Lung microvascular endothelial cell (primary cell): ENCODE results near the gene KRTAP4-8. TPM values are rescaled to one million over a fixed set of nuclear protein-coding genes. Genes with fewer than 3 reads are reported as not detected.
A peak's percentile ranks its signal among the peaks of the same experiment; 100 is the strongest.
"Not testable (repeated sequence)": the region's sequence is repeated elsewhere in the genome, so short reads cannot be mapped to it uniquely, and the experiment has no call there.

Experiments used
- DNase-seq, 2 donors: peaks; one replicate each; pipeline versions ENCODE4 v3.0.0 to v3.0.0-alpha.2; 2010; ENCODE audit warnings: low read depth in 2 of 2
- total RNA-seq: library from RNA; depleted of rRNA; stranded (reverse); fragments of >200 nt; gene quantifications from 2 replicates; pipeline ENCODE4 v1.2.1, GENCODE V29; 2014

KRTAP4-8 gene
- total RNA-seq, 1 donor from 2014 or later: not detected

DNA sequence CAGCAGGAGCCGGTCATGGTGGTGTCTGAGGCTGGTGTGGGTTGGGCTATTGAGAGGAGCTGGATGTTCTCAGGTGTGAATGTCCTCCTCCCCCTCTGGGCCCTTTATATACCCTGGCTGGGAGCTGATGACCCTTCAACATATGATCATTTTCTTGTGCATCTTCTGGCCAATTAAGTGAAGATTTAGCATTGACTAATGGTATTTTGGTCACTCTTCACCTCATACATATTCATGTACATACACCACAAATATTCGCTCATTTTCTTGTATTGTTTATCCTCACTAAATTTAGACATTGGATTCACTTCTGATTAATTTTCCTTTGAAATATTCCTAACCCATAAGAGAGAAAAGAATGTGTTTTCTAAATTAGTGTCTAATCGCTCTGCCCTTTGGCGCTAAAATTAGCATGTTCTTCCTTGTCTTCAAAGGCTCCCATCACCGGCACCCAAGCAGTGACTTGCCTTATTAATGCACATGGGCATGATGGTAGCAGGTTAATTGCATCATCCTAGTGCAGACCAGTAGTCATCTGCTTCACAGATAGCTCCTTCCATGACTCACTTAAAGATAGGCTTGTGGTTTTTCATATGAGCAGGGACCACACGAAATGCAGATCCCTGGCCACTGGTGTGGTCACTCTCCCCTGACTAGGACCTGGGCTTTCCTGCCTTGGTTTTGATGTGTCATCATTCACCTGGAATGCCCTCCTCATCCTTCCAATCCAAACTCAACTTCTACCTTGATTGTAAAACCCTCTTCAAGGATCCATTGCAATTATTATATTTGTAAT lies 31.9 kb downstream of the KRTAP4-8 start, which contains the start of gene KRTAP2-4:
Gene KRTAP2-4 (minus strand): TSS at position 51 of the 796 bp plus-strand sequence. CDS start 34 bp downstream, at position 17.
- DNase-seq: no peak

DNA sequence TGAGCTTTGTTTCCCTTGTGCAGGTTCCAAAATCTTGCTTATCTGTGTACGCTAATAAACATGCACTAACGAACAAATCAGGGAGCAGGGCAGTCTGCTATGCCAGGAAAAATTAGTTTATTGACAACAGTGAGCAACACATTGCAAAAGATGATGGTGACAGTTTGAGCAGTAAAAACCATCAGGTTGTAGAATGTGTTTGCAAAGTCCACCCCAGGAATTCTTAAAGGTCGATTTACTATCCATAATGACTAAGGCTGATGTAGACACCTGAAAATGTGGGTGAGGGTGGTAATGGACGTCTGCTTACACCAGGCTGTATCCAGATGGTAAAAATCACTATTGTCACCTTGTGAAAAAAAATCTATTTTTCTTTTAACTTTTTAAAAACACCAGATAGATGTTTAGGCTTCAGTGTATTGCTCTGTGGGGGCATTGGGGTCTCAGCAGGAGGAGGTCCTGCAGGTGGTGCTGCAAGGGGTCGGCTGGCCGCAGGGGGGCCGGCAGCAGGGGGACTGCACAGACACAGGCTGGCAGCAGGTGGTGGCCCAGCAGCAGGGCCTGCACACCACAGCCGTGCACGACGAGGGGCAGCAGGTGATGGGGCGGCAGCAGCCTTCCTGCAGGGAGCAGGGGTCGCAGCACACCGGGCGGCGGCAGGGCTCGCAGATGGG lies 32.8 kb downstream of the KRTAP4-8 start:
- not testable (repeated sequence) for DNase-seq

DNA sequence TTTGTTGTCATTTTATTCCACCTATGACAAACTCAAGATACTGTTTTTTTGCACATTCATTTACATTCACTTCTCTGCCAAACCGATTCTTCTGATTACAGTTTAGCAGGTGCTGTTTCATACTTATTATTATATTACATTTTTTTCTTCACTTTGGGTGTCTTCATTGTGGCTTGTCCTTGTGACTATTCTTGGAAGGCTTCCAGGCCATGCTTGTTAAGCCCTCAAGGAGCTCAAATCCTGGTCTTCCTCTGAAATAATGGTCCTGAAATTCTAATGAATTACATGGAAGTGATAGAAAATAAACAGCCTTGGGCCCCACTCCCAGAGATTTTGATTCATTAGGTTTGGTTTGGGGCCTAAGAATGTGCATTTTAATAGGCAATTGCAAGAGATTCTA lies 33.6 kb downstream of the KRTAP4-8 start:
- DNase-seq: no peak

DNA sequence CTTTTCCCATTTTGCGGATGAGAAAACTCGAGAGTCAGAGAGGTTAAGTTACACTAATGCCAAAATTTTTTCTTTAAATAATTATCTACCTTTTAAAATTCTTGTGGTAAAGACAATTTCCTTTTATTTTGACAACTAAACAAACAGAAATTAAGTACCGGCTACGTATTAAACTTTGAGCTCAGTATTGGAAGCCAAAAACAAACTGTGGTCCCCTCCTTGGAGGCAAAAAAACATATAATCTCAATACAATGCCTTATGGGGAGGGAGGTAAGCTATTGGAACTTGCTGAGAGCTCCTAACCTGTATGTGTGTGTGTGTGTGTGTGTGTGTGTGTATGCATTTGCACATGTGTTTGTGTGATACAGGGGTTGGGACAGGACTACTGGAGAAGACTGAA lies 34.5 kb downstream of the KRTAP4-8 start:
- DNase-seq: no peak

DNA sequence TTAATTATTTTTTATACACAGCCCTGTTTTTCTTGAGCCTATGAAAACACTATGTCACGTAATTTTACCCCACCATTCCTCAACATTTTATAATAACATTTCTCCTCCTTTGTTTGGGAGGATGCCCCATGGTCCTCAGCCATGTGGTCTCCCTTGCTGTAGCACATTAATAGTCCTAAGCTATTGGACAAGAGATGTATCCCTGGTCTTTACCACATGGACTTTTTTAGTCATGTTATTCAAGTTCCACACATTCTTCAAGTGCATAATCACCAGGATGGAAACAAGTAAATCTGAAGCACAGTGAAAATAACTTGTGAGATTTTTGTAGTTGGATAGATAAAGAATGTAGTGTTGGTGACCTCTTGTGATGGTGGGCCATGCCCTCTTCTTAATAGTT lies 36.0 kb downstream of the KRTAP4-8 start:
- no peak for DNase-seq

DNA sequence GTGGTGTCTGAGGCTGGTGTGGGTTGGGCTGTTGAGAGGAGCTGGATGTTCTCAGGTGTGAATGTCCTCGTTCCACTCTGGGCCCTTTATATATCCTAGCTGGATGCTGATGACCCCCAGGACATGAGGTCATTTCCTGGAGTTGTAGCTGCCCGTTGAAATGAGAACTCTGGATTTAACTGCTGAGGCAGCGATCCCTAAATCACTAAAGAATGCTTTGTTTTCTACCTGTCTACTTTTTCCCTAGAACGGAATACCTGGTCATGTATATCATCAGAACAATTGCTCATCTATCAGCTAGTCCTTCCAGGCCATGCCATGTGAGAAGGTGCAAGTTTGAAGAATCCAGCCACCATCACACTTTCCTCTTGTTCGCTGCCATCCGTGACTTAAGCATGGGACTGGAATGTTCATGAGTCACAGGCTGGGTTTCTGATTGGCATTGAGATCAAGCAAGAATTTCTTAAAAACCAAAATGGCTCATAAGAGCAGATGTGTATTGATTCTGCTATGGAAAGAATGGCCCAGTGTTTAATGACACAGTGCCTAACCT lies 37.8 kb downstream of the KRTAP4-8 start, which contains the start of gene KRTAP2-3:
Gene KRTAP2-3 (minus strand): TSS at position 63 of the 553 bp plus-strand sequence. CDS start 64 bp downstream, outside the sequence.
- peak in 1 of 2 donors; percentile 12 for DNase-seq

DNA sequence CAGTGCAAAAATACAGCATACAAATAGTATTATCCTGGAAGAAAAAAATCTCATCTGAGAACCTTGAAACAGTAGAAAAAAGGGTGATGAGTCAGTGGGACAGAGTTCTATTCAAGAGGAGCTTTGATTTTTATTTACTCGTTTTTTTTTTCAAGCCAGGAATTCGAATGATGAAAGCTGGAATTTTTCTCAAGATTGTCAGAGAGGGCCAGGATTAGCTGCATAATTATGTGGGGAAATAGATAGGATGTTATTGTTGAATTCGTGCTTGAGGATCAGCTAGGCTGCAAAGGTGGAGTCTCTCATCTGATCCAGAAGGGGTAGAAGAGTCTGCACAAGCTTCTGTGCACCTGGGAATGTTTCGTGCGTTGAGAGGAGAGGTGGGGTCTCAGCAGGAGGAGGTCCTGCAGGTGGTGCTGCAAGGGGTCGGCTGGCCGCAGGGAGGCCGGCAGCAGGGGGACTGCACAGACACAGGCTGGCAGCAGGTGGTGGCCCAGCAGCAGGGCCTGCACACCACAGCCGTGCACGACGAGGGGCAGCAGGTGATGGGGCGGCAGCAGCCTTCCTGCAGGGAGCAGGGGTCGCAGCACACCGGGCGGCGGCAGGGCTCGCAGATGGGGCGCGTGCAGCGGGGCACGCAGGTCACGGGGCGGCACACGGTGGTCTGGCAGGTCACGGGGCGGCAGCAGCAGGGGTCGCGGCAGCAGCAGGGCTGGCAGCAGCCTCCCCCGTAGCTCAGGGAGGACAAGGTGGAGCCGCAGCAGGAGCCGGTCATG lies 38.5 kb downstream of the KRTAP4-8 start:
- DNase-seq: not testable (repeated sequence)

DNA sequence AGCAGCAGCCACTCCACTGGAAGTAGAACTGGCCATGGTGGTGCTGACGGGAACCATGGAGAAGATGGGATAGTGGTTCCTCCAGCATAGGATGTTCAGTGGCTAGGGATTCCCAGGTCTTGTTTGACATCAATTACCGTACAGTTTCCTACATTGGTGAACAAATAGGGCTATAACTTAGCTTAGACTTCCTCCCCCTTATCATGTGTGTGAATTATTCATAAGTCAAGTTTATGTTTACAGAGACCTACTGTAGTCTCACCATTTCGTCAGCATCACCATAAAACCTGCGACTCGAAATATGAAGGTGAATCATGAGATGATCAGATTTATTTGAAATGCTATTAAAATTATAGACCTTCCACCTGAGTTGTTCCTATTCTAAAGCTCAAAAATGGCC lies 39.2 kb downstream of the KRTAP4-8 start:
- no peak for DNase-seq

DNA sequence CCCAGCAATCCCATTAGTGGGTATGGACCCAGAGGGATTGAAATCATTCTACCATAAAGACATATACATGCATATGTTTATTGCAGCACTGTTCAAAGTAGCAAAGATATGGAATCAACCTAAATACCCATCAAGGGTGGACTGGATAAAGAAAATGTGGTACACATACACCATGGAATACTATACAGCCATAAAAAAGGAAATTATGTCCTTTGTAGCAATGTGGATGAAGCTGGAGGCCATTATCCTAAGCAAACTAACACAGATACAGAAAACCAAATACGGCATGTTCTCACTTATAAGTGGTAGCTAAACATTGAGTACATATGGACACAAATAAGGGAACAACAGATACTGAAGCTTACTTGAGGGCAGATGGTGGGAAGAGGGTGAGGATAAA lies 40.4 kb downstream of the KRTAP4-8 start:
- no peak for DNase-seq

DNA sequence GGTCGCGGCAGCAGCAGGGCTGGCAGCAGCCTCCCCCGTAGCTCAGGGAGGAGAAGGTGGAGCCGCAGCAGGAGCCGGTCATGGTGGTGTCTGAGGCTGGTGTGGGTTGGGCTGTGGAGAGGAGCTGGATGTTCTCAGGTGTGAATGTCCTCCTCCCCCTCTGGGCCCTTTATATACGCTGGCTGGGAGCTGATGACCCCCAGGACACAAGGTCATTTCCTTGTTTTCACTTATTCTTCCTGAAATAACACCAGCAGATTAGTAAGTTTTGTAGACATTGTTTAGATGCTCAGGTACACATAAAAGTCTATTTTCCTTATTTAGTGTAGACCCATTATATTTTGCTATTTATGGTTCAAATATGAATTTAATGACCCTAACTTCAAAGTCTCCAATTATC lies 42.8 kb downstream of the KRTAP4-8 start, which contains the start of gene KRTAP2-2:
Gene KRTAP2-2 (minus strand): TSS at position 101 of the 400 bp plus-strand sequence. CDS start 19 bp downstream, at position 82.
- DNase-seq: not testable (repeated sequence)

DNA sequence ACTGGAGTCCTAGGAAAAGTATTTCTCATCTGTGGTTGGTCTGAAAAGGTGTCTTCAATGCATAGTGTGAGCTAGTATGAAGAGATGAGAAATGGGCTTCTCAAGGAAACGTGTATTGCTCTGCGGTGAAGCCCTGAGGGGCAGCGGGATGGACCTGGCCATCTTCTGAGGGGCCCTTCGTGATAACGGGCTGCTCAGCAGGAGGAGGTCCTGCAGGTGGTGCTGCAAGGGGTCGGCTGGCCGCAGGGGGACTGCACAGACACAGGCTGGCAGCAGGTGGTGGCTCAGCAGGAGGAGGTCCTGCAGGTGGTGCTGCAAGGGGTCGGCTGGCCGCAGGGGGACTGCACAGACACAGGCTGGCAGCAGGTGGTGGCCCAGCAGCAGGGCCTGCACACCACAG lies 43.4 kb downstream of the KRTAP4-8 start:
- not testable (repeated sequence) for DNase-seq

DNA sequence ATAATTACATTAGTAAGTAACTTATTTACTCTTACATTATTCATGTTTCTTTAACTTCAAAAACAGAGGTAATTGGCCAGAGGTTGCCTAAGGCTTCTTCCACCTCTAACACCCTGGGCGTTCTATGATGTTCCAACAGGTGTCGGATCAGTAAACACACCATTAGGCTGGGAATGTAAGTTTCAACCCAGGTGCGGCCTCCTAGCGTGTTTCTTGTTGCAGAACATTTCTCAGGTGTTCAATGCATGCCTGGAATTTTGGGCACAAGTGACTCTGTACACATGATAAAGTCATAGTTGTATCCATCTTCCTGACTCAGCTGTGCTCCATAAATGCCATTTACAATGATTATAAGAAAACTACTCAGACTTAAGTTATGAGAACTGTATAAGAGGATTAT lies 43.9 kb downstream of the KRTAP4-8 start:
- no peak for DNase-seq

DNA sequence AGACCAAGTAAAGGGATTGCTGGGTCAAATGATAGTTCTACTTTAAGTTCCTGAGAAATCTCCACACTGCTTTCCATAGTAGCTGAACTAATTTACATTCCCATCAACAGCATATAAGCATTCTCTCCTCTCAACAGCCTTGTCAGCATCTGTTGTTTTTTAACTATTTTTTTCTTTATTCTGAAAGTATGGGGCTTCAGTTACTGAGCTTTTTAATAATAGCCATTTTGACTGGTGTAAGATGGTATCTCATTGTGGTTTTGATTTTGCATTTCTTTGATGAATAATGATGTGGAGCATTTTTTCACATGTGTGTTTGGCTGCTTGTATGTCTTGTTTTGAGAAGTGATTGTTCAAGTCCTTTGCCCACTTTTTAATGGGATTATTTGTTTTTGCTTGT lies 45.4 kb downstream of the KRTAP4-8 start:
- DNase-seq: no peak

DNA sequence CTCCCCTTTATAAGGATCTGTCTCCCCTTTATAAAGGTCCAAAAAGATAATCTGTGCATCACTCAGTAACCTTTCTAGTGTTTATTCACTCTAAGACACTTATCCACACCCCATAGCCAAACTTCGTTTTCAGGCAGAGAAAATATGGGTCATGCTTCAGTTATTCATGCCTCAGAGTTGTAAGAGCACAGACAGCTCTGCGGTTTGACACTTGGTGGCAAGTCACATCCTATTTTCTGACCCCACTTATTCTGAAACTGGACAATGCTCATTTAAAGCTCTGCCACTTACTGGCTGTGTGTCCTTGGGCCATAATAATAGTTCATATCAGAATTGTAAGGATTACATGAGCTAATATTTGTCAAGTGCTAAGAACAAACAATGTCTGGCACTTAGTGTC lies 48.8 kb downstream of the KRTAP4-8 start:
- peak in 1 of 2 donors; percentile 28 for DNase-seq

DNA sequence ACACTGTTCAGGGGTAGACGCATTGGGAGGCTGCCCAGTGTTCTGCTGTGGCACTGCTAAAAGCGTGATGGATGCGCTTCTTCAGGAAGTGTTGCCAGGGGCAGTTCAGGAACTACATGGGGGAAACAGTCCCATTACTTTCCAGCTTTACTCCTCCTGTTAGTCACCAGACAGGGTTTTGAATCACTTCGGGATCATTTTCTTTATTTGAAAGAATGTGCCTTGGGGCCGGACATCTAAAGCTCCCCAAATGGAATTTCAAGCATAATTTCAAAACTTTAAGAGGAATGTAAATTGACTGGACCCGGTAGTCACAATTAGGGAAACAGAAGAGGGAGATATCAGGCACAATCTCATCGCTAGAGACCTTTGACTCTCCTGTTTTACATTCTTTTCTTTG lies 49.5 kb downstream of the KRTAP4-8 start:
- DNase-seq: peak in 1 of 2 donors; percentile 1

Other genes starting within 250 kb of the KRTAP4-8 start
- gene KRT12, start 230.9 kb downstream of the KRTAP4-8 start, total RNA-seq: not detected in 2 replicates
- not detected in 2 replicates for gene KRT20, start 212.9 kb downstream of the KRTAP4-8 start, total RNA-seq
- under 0.01 and 1.6 TPM in 2 replicates for gene KRT23, start 160.5 kb downstream of the KRTAP4-8 start, total RNA-seq
- not detected in 2 replicates for gene KRT39, start 131.2 kb downstream of the KRTAP4-8 start, total RNA-seq
- gene KRT40, start 113.8 kb downstream of the KRTAP4-8 start, total RNA-seq: not detected in 2 replicates
- not detected in 2 replicates for gene KRTAP3-3, start 104.0 kb downstream of the KRTAP4-8 start, total RNA-seq
- not detected in 2 replicates for gene KRTAP3-2, start 98.2 kb downstream of the KRTAP4-8 start, total RNA-seq
- not detected in 2 replicates for gene KRTAP3-1, start 89.0 kb downstream of the KRTAP4-8 start, total RNA-seq
- not detected in 2 replicates for gene KRTAP1-5, start 70.9 kb downstream of the KRTAP4-8 start, total RNA-seq
- gene KRTAP1-4, start 67.9 kb downstream of the KRTAP4-8 start, total RNA-seq: not detected in 2 replicates
- not detected in 2 replicates for gene KRTAP1-3, start 63.3 kb downstream of the KRTAP4-8 start, total RNA-seq
- gene KRTAP1-1, start 56.7 kb downstream of the KRTAP4-8 start, total RNA-seq: not detected in 2 replicates
- gene KRTAP2-1, start 50.8 kb downstream of the KRTAP4-8 start, total RNA-seq: not detected in 2 replicates
- not detected in 2 replicates for gene KRTAP2-2, start 42.9 kb downstream of the KRTAP4-8 start, total RNA-seq
- gene KRTAP2-3, start 38.0 kb downstream of the KRTAP4-8 start, total RNA-seq: not detected in 2 replicates
- gene KRTAP2-4, start 32.3 kb downstream of the KRTAP4-8 start, total RNA-seq: not detected in 2 replicates
- not detected in 2 replicates for gene KRTAP4-7, start 14.0 kb downstream of the KRTAP4-8 start, total RNA-seq
- not detected in 2 replicates for gene KRTAP4-16, start 4.1 kb upstream of the KRTAP4-8 start, total RNA-seq
- not detected in 2 replicates for gene KRTAP4-9, start 7.2 kb upstream of the KRTAP4-8 start, total RNA-seq
- not detected in 2 replicates for gene KRTAP4-11, start 20.2 kb upstream of the KRTAP4-8 start, total RNA-seq
- not detected in 2 replicates for gene KRTAP4-12, start 26.0 kb upstream of the KRTAP4-8 start, total RNA-seq
- gene KRTAP4-6, start 42.4 kb upstream of the KRTAP4-8 start, total RNA-seq: not detected in 2 replicates
- gene KRTAP4-5, start 51.7 kb upstream of the KRTAP4-8 start, total RNA-seq: not detected in 2 replicates
- not detected in 2 replicates for gene KRTAP4-4, start 62.6 kb upstream of the KRTAP4-8 start, total RNA-seq
- not detected in 2 replicates for gene KRTAP4-3, start 70.1 kb upstream of the KRTAP4-8 start, total RNA-seq
- not detected in 2 replicates for gene KRTAP4-2, start 80.1 kb upstream of the KRTAP4-8 start, total RNA-seq
- gene KRTAP4-1, start 86.8 kb upstream of the KRTAP4-8 start, total RNA-seq: not detected in 2 replicates
- not detected in 2 replicates for gene KRTAP9-1, start 91.7 kb upstream of the KRTAP4-8 start, total RNA-seq
- not detected in 2 replicates for gene KRTAP9-2, start 128.5 kb upstream of the KRTAP4-8 start, total RNA-seq
- gene KRTAP9-3, start 134.3 kb upstream of the KRTAP4-8 start, total RNA-seq: not detected in 2 replicates
- not detected in 2 replicates for gene KRTAP9-8, start 139.9 kb upstream of the KRTAP4-8 start, total RNA-seq
- not detected in 2 replicates for gene KRTAP9-4, start 151.5 kb upstream of the KRTAP4-8 start, total RNA-seq
- gene KRTAP9-9, start 157.2 kb upstream of the KRTAP4-8 start, total RNA-seq: not detected in 2 replicates
- gene KRTAP9-6, start 167.2 kb upstream of the KRTAP4-8 start, total RNA-seq: not detected in 2 replicates
- not detected in 2 replicates for gene KRTAP9-7, start 177.6 kb upstream of the KRTAP4-8 start, total RNA-seq
- gene KRTAP29-1, start 204.7 kb upstream of the KRTAP4-8 start, total RNA-seq: not detected in 2 replicates
- not detected in 2 replicates for gene KRTAP16-1, start 211.2 kb upstream of the KRTAP4-8 start, total RNA-seq
- not detected in 2 replicates for gene KRTAP17-1, start 217.6 kb upstream of the KRTAP4-8 start, total RNA-seq